ENCODE results near the gene PDE6C.

PDE6C gene

DNA sequence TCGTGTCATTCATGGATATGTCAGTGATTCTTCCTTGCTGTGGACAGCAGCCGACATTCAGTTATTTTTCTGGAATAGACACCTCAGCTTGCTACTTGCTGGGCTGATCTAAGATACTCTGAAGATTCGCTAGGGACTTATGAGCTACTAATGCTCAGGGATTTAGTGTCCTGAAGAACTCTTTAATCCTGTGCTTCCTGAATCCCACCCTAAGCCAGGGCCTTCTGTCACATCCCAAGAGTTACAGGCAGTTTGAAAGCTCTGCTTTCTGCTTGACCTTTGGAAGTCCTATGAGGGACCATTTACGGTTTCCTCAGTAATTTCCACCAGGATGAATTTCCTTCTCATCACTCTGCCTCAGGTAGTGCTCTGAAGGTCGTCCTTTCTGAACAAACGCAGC is at the start of gene PDE6C:
Gene PDE6C (plus strand): TSS at position 227 of the 400 bp plus-strand sequence. CDS start 189 bp downstream, outside the sequence.
- DNase-seq (ENCODE audit: low read depth in 1 of 2, low spot score in 1 of 2): no peak

DNA sequence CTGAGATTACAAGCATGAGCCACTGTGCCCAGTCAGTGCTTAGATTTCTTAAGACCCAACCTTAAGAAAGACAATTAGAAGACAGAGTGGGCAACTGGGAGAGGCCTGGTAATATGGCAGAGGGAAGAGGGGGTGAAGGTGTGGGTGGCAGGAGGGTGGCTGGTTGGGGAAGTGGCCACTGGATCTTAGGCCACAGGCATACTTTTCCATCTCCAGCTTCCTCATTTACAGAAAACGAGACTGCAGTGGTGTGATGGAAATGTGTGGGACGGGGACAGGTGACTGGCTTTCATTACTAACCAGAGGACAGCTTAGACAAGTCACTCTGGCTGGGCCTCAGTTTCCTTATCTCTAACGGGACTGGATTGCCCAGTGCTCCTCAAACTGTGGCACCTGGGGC is 46.9 kb upstream of the PDE6C start:
- no peak for DNase-seq (ENCODE audit: low read depth in 1 of 2, low spot score in 1 of 2)

DNA sequence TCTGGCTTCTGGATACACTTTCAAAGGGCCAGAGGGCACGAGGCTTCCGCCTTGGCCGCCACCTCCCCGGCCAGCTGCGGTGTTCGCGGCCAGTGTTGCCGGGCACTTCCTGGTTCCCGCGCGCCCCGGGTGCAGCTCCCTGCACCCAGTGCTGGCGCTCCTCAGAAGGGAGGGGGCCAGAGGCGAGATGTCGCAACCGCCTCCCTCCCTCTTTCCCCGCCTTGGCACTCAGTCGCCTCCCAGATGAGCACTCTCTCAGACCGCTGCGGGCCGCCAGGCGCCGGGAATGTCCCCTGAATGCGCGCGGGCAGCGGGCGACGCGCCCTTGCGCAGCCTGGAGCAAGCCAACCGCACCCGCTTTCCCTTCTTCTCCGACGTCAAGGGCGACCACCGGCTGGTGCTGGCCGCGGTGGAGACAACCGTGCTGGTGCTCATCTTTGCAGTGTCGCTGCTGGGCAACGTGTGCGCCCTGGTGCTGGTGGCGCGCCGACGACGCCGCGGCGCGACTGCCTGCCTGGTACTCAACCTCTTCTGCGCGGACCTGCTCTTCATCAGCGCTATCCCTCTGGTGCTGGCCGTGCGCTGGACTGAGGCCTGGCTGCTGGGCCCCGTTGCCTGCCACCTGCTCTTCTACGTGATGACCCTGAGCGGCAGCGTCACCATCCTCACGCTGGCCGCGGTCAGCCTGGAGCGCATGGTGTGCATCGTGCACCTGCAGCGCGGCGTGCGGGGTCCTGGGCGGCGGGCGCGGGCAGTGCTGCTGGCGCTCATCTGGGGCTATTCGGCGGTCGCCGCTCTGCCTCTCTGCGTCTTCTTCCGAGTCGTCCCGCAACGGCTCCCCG is 45.7 kb upstream of the PDE6C start, which contains the start of gene FFAR4:
Gene FFAR4 (plus strand): TSS at position 231 of the 842 bp plus-strand sequence. CDS start 56 bp downstream, at position 287.
- DNase-seq (ENCODE audit: low read depth in 1 of 2, low spot score in 1 of 2): no peak

DNA sequence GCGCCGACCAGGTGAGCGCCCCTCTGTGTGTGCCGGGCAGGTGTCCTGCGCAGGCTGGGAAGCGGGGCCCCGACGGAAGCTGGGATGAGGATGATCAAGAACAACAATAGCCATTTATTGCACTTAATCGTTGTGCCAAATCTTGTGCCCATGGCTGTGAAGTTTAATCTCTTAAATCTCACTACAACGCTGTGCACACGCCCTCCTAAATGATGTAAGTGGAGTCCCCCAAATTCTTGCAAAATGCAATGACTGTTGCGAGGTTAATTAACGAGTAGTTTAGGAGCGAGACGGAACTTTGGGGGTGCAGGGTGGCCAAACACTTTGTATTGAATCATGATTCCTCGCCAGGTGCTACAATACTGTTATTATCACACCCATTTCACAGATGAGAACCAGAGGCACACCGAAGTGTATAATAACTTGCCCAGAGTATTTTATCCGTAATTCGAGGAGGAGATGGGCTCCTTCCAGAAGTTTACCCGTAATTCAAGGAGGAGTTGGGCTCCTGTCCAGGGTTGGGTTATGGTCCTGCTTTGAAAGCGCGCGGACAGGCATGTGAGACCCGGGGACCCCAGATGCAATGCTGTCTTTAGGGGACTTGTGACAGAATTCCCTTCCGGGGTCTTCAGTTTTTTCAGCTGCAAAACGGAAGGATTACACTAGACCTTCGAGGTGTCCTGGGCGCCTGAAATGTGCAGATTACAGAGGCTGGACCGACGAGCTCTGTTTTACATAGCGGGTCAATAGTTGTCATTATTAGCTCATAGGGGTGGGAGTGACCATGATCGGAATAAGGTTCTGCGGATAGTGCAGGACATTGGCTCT is 44.8 kb upstream of the PDE6C start:
- no peak for DNase-seq (ENCODE audit: low read depth in 1 of 2, low spot score in 1 of 2)

DNA sequence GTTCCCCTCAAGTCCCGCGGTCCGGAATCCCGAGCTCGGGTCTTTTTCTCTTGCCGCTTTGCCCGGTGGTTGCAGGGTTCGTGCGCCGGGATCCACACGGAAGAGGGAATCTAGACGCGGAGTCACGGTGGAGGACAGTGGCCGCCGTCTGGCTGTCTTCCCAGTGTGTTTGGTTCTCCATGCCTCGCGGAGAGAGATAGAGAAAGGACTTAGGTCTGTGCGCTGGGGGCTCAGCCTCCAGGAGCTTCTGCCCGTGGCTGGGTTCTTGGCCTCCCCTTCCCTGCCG is 44.3 kb upstream of the PDE6C start:
- no peak for DNase-seq (ENCODE audit: low read depth in 1 of 2, low spot score in 1 of 2)

DNA sequence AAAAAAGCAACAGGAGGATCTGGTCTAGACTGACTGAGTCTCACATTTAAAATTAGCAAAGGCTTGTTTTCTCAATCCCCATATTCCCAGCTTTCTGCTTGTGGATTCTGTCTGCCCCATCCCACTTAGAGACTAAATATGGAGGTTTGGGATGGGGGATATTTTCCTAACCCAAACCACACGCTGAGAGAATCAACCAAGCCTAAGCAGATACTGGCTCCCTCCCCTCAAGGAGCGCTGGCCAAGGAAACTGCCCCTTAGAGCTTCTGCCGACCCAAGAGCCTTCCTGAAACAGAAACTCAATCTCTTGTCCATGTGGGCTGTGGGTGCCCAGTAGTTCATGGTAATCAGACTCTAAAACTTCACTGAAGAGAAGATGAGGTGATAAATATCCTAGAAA is 42.0 kb upstream of the PDE6C start:
- DNase-seq (ENCODE audit: low read depth in 1 of 2, low spot score in 1 of 2): no peak

DNA sequence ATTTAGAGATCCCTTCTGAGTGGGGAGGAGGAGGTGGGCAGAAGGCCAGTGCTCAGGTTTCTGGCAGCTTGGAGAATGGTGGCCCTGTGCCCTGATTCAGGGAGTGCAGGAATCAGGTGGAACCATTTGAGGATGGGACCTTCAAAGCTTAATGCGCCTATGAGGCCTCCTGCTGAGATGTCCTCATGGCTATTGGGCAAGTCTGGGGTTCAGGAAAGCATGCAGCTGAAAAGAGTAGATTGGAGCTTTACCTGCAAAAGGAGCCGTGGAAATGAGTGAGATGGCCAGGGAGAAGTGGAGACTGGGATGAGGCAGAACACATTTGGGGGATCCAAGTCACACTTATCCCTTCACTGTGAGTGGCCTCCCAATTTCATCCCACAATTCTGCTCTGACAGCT is 39.7 kb upstream of the PDE6C start:
- no peak for DNase-seq (ENCODE audit: low read depth in 1 of 2, low spot score in 1 of 2)

DNA sequence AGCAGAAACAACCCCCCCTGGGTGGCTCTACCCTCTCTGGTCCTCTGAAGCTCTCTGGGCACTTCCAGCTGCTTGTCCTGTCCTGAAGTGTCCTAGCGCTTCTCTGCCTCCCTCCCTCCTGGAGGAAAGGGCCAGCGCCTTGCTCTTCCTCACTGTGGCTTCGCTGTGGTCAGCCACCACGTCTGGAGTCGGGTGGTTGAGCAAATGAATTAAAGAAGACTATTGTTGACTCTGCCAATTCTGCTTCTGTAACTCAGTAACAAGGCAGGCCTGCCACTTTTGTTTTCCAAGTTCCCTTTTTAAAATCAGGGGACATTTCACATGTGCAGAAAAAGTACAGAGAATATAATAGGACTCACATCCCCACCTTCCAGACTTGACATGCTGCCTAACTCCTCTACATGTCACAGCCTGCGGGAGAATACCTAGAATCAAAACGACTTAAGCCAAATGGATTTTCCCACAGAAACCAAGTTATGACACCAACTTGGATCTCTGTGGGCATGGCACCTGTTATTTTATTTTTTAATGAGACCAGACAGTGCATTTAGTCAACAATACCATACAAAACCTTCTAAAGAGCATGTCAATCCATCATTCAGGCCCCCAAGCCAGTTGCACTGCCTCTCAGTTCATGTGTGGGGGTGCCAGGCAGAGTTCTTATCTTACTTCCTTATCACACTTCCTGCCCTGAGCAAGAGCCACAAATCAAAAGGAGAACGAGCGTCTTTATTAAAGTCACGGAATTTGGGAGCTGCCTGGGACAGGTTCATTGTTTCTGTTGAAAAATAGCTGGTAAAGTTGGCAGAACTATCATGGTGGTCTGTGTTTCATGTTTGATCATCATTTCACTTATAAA is 39.1 kb upstream of the PDE6C start:
- no peak for DNase-seq (ENCODE audit: low read depth in 1 of 2, low spot score in 1 of 2)

DNA sequence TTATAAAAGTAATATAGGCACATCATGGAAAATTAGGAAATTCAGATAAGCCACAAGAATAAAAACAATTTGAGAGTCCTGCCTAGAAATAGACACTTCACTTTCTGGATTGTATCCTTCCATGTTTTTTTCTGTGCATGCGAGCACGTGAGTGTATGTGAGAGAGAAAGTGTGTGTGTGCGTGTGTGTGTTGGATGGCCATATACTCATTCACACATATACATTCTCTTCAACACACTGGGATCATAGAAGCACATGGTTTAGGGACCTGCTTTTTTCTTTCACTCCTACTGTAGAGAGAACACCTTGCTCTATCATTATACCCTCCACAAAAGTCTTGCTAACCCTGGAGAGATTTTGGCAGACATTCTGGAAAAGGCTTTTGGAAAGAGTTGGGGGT is 38.4 kb upstream of the PDE6C start:
- no peak for DNase-seq (ENCODE audit: low read depth in 1 of 2, low spot score in 1 of 2)

DNA sequence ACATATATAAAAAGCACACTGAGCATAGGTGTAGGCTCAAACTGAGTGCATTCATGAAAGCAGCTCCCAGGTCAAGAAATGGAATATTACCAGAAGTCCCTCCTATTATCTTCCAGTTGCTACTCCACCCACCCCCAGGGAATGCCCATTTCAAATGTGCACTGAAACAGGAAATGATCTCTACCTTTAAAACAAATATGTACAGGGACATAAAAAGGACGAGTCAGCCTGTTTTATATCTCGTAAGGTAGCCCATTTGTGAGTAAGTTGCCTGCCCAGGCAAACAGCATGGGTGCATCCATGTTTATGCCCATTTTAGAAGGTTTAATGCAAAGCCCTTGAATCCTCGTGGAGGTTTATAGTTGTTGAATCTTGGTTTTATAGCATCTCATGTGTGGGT is 35.4 kb upstream of the PDE6C start:
- DNase-seq (ENCODE audit: low read depth in 1 of 2, low spot score in 1 of 2): no peak

DNA sequence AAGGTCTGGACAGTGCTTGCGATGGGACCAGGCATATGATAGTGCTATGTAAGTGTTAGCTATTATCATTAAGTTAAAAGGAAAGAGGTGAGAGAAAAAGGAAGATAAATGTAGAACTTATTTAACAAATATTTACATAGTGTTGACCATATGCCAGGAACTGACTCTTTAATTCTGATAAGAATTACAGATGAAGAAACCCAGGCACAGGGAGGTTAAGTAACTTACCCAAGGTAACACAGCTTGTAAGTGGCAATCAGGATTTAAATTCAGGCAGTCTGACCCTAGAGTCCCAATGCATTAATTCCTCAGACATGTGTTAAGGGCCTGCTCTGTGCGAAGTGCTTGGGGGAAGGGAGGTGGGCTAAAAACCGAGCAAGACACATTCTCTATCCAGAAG is 34.8 kb upstream of the PDE6C start:
- DNase-seq (ENCODE audit: low read depth in 1 of 2, low spot score in 1 of 2): no peak

DNA sequence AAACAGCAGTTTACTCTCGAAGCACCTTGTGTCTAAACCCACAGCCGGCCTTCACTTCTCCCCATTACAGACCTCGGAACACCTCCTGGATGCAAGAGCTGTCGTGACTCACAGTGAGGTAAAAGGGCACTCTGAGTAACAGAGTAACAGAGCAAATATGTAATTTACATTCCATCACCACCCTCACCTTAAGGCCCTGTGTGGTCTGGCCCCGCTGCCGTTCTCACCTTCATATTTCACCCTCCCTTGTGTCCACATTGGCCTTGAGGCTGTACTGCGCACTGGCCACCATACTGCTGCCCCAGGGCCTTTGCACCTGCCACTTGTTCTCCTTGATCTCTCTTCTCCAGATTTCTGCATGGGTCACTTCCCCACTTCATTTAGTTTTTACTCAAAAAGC is 33.2 kb upstream of the PDE6C start:
- DNase-seq (ENCODE audit: low read depth in 1 of 2, low spot score in 1 of 2): no peak

DNA sequence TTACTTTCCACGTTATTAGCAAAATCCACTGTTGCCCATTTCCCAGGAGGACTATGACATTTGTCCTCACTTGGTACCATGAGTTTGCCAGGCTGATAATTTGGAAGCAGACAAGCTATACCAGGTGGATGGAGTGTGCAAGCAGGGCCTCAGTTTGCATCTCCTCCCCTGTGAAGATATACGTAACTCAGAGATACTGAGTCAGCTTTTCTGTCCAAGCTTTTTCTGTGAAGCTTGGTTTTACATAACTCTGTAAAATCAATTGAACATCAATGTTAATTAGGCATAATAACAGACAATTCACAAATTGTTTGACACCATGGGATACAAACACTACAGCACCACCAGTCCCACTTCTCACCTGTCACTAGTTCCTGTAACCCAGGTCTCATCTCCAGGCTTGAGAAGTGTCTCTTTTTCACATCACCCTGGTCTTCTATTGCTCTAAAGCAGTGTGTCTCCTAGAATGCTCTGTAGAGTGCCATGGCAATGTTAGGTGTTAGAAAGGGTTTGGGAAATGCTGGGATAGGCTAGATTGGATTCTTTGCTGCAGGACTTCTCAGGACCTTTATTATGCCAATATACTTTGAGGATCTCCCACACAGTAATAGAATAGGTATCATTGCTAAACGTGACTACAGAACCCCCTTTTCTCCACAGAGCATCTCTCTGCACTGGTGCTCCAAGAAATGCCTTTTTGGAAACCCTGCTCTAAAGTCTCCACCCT is 32.2 kb upstream of the PDE6C start:
- DNase-seq (ENCODE audit: low read depth in 1 of 2, low spot score in 1 of 2): no peak

DNA sequence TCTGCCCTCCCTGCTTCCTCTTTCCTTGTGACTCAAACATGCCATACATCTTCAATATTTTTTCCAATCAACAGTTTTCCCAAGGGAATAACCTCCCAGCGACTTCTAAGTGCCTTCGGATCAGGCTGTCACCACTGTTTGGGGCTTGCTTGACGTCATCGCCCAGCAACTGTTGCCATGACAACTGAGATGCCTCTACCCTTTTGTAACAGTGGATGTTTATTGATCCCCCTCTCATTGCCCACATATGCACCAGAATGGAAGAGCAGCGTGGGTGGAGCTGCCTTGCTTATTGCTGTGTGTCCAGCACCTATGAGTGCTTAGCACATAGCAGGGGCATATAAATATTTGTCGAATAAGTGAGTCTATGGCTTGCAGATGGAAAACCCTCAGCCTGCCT is 31.5 kb upstream of the PDE6C start:
- no peak for DNase-seq (ENCODE audit: low read depth in 1 of 2, low spot score in 1 of 2)

DNA sequence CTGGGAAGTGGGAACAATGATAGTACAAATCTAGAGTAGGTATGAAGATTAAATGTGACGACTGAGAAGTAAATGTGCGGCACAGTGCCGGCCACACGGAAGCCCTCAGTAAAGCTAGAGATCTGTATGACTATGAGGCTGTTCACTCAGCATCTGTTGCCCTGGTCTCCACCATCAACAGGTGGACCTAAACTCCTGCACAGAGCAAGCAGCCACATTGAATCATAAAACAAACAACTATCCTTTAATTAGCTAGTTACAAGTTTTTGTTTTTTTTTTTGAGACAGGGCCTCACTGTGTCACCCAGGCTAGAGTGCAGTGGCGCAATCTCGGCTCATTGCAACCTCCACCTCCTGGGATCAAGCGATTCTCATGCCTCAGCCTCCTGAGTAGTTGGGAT is 27.9 kb upstream of the PDE6C start:
- DNase-seq (ENCODE audit: low read depth in 1 of 2, low spot score in 1 of 2): no peak

DNA sequence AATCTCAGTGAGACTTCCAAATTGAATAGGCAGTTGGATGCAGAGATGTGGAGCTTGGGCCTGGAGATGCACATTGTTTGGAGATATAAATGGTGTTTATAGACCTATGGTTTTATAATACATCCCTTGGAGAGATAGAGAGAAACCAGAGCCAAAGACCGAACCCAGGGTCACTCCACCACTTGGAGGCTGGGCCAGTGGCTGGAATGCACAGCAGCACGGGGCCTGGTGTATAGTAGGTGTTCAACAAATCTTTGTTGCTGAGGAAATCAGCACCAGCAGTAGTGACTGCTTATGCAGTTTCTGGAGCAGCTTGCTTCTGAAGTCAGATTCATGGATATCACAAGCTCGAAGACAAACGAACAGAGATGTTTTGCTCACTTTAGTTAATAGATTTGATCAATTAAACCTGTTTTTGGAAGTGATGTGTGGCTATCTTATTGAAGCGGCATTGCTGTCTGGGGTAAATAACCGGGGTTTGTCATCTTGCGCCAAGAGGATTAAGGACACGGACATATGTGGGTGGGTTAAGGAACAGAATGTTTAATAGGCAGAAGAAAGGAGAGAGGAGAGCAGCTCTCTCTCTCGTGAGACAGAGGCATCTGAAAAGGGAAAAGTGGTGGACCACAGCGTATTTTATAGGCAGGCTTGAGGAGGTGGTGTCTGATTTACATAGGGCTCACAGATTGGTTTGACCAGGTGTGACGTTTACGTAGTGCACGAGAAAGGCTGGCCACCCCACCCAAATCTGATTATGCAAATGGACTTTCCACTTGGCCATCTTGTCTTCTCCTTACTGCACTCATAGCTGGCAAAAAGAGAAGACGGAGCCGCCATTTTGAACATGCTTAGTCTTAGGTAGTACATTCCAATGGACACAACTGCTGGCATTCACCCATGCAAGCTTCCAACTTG is 22.4 kb upstream of the PDE6C start:
- no peak for DNase-seq (ENCODE audit: low read depth in 1 of 2, low spot score in 1 of 2)

DNA sequence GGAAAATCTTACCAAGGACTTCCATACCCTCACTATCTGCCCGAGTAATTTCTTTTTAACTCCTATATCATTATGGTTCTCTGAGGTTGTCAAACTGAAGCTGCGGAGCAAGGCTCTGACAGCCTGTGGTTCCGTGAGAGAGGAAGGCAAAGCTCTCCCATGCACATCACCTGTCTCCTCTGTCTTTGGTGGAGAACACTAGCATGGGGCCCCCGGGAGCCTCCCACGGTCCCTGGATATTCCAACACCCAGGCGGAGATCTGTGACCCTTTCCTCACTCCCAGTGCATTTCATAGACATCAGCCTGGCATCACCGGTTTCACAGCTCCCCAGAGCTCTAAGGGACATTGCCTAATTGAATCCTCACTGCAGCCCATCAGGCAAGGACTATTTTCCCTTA is 21.7 kb upstream of the PDE6C start:
- no peak for DNase-seq (ENCODE audit: low read depth in 1 of 2, low spot score in 1 of 2)

DNA sequence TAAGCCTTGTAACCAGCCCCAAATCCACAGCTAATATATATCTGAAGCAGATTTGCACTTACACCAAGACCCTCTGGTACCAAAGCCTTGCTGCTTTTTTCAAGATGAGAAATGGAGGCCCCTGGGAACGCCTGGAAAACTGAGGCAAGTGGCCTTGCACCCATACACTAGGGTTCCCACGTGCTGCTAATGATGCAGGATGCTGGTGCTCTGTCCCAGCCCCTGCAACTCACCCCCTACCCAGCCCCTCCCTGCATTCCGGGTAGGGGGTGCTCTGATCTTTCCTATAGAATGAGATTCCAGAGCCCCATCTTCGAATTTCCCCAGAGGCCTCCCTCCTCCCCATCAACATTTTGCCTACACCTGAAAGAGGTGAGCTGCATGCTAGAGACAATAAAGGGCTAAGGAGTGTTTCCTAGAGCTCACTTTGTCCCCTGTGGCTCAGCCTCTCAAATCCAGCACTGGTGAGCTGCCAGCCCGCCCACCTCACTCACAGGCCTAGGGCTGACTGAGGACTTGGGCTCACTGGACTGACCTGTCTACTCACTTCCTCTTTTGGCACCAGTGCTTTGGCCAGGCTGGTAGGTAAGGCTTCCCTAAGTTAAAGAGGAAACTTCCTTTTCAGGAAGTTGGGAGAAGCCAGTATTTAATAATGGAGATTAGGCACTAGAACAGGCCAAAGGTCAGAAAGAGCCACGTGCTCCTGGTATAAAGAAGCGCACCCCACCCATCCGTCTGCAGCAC is 21.1 kb upstream of the PDE6C start:
- no peak for DNase-seq (ENCODE audit: low read depth in 1 of 2, low spot score in 1 of 2)

DNA sequence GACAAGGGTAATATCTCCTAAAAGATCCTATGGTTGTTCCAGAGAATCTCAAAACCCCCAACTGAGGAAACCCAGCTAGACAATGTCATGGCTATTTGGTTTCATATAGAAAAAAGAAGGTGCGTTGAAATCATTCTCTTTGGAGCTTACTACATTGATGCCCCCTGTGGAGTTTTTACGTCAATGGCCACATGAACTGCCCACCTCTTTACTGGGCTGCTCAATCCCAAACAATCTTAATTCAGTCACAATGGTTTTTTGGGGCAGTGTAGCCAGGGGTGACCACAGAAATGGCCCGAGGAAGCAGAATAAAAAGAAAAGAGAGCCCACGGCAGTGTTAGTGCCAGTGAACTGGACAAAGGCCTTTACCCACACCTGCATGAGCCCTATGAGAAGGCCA is 19.1 kb upstream of the PDE6C start:
- no peak for DNase-seq (ENCODE audit: low read depth in 1 of 2, low spot score in 1 of 2)

Measured in activated T-helper 1 cell treated with anti-CD3 and anti-CD28 coated beads, Interleukin-2, amount 50 U/mL, for 16 hours (primary cell).